GM18502 (cell line): ENCODE results near the gene FOXP2.

Source experiments
- ATAC-seq: cut with Tn5 transposase; IDR thresholded peaks from one replicate; pipeline ENCODE4 v1.9.1; 2021; ENCODE audit warnings: mild to moderate bottlenecking; ENCODE audit not compliant: unreplicated experiment, poor library complexity

FOXP2 gene

DNA sequence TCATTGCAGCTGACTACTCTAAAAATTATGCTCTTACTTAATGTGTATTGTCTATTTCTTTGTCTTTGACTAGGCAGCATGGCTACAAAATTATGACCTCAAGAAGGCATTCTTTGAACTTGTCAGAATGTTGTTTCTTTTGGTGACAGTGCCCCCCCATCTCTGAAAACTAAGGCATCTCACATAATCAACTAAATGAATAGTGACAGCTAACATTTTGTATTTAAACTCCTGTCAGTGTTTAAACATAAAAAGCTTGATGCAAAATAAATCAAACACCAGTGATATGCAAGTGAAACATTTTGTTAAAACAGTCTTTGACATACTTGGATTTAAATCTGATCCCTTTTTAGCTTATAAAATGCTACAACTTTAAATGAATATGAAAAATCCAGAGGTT, 233.5 kb downstream of the FOXP2 start:
- no peak for ATAC-seq

DNA sequence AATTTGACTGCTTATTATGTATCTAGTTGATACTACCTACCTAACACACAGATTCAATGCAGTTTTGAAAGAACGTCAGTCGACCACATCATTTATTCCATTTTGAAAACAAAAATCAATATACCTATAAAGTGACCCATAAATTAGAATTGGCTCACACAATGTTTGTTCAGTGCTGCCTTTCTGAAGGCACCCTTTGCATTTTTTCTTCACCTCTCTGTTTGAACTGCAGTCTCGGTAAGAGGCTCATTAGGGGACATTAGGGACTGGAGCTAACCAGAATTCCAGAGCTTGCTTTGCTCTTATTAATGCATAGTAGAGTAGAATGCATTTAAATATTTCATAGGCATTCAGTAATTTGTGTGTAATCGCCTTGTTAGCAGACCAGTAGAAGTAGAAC, 234.1 kb downstream of the FOXP2 start:
- no peak for ATAC-seq

DNA sequence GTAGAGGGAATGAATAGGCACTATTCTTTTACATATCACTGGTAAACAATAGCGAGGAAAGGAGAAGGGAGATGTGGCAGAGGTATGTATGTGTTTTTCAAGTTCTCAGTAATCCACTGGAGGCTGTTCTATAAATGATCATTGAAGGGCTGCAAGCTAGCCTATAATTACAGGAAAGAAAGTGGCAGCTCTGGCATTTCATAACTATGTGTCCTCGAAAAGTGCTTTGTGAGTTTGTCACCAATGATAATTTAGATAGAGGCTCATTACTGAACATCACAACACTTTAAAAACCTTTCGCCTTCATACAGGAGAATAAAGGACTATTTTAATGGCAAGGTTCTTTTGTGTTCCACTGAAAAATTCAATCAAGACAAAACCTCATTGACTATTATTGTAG, 235.1 kb downstream of the FOXP2 start:
- ATAC-seq, result no peak

DNA sequence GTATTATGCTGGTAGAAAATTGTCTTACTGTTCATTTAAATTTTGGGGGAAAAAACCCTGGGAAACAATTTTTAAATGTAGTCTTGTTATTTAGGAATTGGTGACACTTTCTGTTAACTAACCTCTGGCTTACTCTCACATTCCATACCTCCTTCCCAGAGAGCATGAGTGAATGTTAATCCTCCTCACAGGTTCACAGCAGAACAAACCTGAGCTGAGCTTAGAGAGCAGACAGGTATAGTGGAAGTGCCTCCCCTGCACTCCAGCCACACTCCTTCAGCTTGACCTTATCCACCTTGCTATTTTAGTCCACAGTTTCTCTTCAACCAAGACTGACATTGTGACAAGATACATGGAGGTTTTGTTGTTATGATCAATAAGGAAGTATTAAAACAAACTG, 235.9 kb downstream of the FOXP2 start:
- ATAC-seq, result no peak

DNA sequence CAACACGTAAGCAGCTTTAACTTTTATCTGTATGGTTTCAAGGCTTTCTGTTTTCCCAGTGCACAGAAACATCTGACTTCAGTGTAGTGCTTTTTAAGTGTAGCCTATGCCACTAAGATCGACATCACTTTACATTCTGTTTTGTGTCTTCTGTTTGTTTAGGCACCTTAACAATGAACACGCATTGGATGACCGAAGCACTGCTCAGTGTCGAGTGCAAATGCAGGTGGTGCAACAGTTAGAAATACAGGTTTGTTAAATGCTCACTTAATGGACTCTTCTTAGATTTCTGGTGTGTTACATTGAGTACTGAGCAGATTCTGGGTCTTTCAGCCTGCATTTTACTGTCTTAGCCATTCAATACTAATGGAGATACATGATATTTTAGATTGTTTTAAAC, 237.4 kb downstream of the FOXP2 start:
- ATAC-seq, result no peak

DNA sequence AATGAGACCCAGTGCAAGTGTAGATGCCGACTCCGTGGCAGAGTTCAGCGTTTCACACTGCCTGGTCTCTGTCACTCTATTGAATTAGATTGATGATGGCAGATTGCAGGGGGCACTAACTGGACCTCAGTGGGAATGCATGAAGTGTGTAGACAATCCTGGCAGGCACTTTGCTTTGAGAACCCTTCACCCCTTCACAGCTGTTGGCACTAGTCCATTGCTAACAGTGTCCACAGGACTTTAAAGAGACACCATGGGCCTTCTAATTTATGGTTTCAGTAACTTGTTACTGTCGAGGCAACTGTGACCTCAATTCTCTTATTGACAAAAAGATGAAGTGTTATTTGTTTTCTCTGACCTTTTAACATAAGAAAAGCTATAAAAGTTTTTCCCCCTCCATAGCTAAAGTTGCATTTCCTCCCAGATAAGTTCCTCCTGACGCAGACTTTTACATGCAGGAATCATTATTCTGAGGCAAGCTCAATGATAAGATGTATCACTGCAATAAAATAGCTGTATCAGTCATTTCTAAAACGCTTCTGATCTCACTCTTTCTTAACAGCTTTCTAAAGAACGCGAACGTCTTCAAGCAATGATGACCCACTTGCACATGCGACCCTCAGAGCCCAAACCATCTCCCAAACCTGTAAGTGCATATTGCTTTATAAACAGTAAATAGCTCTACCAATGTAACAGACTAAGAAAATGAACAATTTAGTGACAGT, 238.9 kb downstream of the FOXP2 start:
- no peak for ATAC-seq

DNA sequence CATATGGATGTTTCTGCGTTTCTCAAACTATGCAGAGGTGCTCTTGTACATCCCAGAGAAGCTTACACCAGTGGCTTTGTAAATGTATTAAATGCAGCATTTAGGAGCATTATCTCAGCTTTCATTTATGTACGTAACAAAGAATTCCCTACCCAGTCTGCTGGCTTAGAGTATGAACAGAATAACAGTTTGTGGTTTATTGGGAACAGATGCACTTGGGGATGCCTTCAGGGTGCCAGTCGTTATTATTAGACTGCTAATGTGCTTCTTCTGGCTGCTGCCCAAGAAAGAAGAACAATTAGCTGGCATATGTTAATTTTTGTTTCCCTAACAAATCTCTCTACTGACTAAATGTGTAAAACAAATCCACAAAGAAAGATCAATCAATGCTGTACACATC, 241.9 kb downstream of the FOXP2 start:
- no peak for ATAC-seq

DNA sequence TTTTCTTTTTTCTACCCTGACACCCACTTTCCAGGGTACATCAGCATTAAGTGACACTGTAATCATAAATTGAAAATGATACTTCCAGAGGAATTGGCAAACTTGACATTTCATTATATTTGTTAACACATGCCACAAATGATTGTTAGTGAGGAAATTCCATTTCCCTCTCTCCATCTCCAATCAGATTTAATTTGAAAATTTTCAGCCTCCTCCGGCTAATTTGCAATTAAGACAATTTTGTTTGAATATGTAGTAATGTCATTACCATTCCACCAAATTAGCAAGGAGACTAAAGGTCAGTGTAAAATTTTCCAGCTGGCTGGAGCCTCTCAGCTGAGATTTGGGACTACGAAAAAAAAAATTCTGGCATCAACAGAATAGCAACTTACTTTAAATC, 242.7 kb downstream of the FOXP2 start:
- ATAC-seq, result no peak

DNA sequence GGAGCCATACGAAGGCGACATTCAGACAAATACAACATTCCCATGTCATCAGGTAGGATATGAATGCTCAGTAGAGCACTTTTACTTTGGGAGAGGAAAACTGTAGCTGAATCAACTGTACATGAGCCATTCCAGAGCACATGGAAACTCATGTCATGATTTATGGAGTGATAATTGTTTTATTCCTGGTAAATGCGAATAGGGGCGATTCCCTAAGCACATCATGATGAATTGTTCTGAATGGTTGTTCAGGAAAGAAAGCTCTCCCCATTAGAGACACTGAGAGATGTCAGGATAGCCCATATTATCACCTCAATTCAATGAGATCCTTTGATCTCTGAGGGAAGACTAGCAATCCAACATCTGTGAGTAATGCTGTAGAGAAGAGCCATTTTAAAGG, 243.6 kb downstream of the FOXP2 start:
- ATAC-seq, result no peak

DNA sequence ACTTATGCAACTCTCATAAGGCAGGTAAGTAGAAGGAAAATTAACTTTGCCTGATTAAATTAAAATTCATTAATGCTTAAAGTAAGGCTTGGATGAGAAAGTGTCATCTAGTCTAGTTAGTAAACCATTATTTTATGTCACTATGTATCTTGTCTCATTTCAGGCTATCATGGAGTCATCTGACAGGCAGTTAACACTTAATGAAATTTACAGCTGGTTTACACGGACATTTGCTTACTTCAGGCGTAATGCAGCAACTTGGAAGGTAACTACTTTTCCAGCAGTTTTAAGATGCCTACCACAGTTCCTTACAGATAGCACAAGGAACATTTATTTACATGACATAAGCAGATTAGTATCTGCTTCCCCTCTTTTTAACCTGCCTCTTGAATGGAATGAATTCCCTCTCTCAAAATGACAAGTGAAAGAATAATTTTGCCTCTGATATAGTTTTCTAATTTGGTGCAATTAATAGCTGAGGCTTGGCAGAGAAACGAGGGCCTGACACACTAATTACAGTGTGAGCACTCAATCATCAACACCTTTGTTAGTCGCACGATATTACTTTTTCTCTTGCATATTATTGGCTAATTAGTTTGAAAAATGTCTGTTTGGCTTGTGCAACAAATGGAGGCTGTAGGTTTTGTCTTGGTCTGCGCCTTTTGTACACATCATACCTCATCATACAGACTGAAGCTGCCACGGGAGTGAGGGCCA, 245.0 kb downstream of the FOXP2 start:
- ATAC-seq, result no peak

DNA sequence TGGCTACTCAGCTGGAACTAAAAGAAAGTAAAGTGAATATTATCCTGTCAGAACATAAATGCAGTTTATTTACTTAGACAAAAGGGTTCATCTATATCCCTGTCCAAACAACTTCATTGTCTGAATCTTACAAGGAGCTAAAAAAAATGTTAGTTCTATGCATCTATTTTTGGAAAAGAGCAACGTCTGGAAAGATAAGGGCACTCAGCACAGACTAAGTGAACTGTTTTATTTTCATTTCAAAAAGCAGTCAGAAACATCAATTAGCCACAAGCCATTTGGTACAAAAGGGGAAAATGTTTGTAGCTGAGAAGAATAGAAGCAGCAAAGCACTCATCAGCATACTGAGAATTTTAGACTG, 245.5 kb downstream of the FOXP2 start:
- no peak for ATAC-seq

DNA sequence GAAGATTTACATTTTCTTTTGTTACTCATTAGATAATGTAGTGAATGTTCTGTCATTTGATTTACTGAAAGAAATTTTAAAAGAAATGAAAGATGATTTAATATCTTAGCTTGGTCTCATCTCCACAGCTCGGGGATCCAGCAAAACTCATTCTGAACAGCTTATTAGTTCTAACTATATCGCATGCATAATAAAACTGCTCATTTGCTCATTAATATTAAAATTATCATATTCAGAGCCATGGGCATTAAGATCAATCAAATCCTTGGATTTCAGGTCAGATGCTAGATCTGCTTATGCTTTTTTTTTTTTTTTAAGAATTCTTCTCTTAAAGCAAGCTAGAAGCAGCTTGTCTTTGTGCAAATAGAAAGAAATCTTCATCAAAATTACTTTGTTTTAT, 246.1 kb downstream of the FOXP2 start:
- no peak for ATAC-seq

DNA sequence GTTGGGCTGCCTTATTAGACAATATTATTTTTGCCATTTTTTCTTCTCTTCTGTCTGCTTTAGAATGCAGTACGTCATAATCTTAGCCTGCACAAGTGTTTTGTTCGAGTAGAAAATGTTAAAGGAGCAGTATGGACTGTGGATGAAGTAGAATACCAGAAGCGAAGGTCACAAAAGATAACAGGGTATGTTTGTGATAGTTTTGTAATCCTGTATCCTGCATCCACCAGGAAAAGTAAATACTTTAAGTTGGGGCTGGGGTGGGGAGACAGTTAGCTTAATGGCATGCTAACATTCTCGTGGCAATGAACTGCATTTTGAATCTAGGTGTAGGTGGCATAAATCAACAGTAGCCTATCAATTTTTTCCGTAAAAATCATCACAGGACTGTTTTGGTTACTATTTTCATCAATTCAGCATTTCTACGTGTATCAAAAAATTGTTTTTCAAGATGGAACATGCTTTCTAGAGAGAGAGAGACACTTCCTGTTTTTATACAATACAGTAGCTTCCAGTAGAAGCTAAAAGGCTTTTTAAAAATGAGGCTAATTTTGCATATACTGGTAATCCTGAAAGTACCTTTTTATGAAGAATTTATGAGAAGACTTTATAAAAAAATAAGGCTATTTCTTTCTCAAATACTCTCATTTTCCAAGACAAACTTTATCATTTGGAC, 247.5 kb downstream of the FOXP2 start:
- no peak for ATAC-seq

DNA sequence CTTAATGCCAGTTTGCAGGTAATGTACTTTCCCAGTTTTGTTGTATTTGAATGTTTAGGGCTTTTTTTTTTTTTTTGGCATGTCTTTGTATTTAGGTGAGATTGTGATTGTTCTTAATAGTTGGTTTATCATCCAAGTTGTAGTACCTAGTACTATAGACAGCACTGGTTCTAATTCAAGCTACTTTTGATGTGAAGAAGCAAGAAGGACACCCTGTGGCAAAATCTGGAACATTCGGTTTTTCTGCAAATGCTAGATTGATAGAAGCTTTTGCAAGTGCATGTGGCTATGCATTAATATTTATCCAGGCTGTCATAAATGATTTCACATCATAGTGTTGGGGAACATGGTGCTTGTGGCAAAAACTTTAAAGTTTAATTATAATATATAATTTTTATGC, 248.9 kb downstream of the FOXP2 start:
- no peak for ATAC-seq

DNA sequence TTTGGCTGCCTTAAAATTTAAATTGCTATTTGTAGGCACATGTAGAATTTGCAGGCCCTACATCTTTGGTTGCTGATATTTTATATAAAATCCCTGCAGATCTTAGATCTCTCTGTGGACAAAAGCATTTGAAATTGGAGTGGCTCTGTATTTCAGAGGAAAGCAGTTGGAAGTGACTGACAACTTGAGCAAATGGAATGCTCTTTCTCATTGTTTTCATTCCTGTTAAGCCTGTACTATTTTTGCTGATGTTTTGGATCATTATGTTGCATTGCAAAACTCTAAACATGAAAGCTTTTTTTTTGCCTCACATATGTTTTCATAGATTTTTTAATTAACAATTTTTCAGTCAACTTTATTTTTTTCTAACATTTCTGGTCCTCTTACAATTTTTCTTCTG, 256.1 kb downstream of the FOXP2 start:
- ATAC-seq, result no peak

DNA sequence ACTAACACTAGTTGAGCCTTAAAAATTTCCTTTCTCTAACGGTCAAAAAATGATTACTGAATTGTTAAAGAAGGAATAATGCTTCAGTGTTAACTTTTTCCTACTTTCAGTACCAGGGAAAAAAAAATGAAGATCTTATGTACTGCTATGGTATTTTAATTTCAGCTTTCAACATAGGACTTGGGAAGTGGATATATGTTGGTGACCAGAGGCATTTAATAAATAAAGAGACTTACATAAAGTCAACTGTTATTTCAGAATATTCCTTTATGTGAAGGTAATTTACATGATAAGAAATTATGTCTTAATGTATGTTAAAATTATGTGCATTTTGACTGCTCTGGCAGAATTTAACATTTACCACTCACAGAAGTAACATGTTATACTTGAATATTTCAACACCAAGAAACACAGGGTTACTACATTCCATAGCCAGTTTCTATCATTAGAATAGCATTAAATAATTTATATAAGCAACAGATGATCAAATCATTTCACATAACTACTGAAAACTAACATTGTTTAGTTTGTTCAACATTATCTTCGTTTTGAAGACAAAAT, 257.0 kb downstream of the FOXP2 start:
- ATAC-seq, result no peak

DNA sequence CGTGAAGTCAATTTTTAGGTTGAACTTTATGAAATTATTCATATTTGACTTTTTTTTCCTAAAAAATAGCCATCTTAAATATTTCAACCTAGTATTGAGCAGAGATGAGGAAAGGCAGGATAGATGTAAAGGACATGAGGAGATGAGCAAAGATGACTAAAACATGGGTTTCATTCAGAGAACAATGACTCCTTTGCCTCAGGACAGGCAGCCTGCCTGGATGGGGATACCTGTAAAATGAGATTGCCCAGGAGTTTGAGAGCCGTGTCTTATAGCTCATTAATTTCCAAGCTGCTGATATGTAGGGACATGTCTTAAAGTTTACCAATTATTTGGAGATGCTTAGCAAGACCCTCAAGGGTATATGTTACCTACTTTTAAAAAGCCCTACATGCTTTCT, 263.5 kb downstream of the FOXP2 start:
- no peak for ATAC-seq

DNA sequence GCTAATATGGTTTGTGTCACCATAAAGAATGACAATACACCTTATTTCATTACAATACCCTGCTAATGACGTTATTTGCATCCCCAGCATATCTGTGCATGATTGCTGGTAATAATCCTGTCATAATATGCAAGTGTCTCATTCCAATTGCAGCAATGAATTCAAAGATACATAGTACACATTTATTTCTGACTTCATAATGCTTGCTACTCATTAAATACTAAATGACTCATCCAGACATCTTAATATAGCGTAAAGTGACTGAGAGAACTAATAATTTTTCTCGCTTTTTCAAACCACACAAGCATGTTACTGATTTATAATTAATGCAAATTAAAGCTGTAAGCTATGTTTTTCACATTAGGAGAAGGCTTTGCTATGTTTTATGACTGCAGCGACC, 272.6 kb downstream of the FOXP2 start:
- ATAC-seq, result no peak

DNA sequence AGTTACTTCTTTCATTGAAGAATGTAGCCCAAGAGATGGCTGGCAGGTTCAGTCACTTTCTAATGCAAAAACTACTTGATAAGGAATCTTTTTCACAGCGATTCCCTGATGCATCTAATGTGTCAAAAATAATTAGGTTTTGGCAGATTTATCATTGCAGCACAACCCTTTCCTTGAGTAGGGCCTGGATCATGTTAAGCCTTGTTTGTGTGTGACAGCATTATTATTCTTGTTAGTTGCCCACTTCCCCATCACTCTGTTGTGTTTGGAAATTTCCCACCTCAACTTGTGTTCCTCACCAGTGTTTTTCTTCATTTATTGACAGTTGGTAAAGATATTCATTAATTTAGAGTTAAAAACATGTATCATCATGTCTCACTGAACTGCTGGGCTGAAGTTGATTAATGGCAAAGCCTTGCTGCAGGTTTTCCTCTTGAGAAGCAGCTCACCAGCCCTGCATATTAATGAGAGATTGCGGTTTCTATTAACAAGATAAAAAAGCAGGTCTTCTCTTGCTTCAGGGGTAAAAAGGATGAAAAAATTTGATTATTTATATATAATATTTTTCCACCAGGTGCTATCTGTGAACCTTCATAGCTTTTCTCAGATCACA, 273.9 kb downstream of the FOXP2 start:
- no peak for ATAC-seq

DNA sequence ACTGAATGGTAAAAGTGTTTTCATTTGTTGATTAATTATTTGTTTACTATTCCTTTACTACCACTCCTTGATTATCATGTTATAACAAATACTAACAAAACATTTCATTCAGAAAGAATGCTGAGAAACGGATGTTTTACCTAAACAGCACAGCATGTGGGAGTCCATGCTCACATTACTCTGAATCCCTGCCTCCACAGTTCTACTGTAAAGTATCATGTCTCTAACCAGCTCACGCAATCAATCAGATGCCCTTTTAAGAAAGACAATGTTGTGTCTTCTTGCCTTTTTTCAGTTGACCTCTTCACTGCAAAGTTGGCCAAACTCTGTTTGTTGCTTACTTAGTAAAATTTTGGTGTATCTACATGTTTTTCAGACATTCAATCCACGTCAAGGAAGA, 274.8 kb downstream of the FOXP2 start:
- ATAC-seq, result no peak

DNA sequence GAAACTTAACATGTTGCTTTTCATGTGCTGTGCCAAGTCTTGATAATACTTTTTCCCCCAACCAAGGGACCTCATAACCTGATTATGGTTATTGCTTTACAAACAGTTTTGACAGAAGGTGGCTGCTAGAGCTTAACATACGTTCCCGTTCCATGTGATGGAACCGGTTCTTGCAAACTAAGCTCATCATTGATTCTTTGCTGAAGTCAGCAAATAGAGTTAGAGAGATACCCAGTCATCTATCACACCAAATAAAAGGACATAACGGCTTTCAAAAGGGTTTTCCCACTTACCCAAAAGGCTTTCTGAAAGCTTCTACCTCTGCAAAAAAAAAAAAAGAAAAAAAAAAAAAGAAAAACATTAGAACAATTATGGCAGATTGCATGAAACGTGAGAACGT, 277.0 kb downstream of the FOXP2 start:
- ATAC-seq, result no peak
